ENCODE data around the gene OCIAD1.
"Not testable (repeated sequence)": the region's sequence is repeated elsewhere in the genome, so short reads cannot be mapped to it uniquely, and the experiment has no call there.

OCIAD1 gene

DNA sequence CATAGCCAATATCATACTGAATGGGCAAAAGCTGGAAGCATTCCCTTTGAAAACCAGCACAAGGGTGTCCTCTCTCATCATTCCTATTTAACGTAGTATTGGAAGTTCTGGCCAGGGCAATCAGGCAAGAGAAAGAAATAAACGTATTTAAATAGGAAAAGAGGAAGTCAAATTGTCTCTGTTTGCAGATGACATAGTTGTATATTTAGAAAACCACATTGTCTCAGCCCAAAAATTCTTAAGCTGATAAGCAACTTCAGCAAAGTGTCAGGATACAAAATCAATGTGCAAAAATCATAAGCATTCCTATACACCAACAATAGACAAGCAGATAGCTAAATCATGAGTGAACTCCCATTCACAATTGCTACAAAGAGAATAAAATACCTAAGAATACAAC, 9.5 kb upstream of the OCIAD1 start:
- not testable (repeated sequence) for DNase-seq (ENCODE audit: low spot score)

DNA sequence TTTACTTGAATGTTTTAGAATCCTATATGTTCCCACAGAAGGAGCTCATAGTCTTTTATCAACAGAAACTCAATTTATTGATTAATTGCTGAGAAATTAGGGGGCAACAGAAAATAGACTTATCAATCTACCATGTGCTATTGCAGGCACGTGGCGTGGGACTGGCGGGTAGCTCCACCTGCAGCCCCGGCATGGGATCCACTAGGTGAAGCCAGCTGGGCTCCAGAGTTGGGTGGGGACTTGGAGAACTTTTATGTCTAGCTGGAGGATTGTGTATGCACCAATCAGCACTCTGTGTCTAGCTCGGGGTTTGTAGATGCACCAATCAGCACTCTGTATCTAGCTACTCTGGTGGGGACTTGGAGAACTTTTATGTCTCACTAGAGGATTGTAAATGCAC, 3.3 kb upstream of the OCIAD1 start:
- no peak for DNase-seq (ENCODE audit: low spot score)

DNA sequence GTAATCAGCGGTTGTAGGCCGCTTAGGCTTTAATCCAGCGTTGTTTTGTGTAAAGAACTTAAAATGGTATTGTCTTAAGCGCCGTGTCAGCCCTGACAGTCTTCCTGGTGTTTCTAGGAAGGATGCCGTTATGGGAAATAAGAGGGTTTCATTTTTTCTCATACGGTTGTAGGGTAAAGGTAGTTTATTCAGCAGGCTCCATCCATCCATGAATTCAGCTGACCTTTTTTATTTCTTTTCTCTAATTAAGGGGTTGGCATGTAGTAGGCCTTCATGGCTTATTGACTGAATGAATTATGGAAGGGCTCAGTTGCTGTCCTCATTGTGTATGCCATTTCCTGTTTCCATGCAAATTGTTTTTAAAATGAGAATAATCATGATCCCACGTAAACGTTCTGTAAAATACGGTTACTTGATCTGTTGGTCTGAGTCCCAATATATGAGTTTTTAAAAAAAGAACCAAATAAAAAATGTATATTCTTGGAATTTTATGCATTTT, 693 bp downstream of the OCIAD1 start:
- DNase-seq (ENCODE audit: low spot score), result no peak

DNA sequence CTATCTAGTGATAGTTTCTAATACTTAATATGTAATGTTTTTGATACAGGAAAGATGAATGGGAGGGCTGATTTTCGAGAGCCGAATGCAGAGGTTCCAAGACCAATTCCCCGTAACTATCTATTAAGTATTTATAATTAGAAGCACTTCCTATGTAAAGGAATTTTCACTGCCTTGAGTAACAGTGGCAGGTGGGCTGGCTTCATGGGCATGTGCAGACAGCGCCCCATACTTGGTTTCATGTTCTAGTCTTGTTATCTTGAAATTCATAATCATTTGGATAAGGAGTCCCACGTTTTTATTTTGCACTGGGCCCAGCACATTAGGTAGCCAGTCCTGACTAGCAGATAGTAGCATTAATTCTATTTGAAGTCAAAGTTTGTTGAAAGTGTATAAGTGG, 1.7 kb downstream of the OCIAD1 start:
- DNase-seq (ENCODE audit: low spot score), result no peak

DNA sequence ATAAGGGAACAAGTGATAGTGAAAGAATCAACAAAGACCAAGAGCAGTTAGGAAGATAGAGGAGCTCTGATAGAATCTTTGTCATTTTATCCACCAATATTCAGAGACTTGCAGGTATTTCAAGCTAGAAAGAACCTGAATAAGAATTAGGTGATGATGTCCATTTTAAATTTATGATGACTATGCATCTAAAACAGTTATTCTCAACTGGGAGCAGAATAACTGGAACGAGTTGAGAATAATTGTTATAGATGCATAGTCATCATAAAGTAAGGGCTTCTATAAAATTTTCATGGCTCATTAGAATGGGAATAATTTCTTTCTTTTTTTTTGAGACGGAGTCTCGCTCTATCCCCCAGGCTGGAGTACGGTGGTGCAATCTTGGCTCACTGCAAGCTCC, 5.8 kb downstream of the OCIAD1 start:
- DNase-seq (ENCODE audit: low spot score), result no peak

DNA sequence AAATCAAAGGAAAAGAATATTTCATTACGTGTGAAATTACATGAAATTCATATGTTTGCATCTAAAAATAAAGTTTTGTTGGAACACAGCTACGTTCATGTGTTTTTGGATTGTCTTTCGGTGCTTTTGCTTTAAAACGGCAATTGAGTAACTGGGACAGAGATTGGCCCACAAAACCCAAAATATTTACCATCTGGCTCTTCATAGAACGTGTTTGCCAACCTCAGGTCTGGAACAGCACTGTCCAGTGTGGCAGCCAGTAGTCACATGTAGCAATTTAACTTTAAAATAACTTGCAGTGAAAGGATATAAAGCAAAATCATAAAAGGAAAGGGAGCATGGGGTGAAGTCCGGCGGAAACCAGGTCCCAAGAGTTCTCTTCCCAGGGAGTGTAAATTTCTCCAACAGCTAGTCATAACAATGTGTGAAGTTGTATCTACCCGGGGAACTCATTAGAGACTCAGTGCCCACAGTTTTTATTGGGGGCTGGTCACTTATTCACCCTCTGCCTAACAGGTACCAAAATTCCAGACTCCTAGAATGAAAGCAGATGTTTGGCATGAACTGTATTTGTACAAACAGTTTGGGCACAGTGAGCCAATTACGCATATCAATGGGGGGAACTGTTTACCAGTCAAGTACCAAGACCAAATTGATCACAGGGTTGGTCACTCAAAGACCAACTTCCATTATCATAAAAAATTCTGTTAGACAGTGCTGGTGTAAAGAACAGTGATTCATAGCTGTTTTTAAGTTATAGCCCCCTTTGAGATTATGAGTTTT, 10.3 kb downstream of the OCIAD1 start:
- no peak for DNase-seq (ENCODE audit: low spot score)

DNA sequence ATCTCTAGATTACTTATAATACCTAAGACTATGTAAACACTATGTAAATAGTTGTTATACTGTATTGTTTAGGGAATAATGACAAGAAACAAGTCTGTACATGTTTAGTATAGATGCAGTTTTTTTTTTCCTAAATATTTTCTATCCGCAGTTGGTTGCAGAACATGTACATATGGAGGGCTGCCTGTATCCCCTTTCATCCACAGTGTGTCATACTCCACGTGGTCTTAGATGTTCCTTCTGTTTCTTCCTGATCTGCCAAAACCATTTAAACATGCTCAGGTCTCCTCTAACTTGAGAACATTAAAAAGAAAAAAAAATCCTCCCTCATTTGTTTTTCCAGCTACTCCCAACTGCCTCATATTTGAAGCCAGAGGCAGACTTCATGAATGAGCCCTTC, 14.0 kb downstream of the OCIAD1 start:
- no peak for DNase-seq (ENCODE audit: low spot score)

DNA sequence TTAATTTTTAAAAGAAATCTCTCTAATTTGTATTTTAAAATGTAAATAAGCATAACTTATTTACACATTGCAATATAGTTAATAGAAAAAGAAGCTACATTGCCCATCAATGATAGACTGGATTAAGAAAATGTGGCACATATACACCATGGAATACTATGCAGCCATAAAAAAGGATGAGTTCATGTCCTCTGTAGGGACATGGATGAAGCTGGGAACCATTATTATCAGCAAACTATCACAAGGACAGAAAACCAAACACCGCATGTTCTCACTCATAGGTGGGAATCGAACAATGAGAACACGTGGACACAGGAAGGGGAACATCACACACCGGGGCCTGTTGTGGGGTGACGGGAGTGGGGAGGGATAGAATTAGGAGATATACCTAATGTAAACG, 17.9 kb downstream of the OCIAD1 start:
- DNase-seq (ENCODE audit: low spot score), result not testable (repeated sequence)

DNA sequence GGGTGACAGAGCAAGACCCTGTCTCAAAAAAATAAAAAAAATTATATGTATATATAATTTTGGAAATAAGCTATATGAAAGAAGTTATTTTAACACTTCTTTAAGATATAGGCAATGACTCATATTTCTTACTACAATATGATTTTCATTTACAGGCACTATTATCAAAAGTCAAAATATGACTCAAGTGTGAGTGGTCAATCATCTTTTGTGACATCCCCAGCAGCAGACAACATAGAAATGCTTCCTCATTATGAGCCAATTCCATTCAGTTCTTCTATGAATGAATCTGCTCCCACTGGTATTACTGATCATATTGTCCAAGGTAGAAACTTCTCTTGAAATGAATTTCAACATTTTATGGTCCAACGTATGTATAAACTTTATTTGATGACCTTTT, 20.8 kb downstream of the OCIAD1 start:
- no peak for DNase-seq (ENCODE audit: low spot score)

DNA sequence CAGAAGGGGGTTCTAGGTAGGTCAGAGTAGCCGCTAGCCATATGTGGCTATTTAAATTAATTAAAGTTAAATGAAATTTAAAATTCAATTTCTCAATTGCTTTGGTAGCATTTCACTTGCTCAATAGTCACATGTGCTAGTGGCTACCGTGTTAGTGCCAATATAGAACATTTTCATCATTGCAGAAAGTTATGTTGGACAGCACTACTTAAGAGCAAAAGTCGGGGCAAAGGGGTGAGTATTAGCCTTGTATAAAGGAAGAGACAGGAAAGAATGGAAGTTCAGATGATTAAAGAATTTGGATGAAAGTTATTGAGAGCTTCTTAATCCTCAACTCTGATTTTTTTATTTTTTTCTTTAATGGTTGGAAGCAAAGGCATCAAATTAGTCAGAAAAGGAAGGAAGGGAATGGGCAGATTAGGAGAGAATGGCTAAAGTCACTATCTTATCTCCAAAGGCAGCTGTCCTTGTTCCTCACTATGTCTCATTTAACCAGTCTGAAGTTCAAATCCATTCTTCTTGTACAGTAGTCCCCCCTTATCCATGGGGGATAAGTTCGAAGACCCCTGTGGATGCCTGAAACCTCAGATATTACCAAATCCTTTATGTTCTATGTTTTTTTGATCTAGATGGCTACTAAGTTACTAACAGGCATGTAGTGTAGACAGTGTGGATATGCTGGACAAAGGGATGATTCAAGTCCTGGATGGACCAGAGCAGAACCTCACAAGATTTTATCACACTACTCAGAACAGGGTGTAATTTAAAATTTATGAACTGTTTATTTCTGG, 22.9 kb downstream of the OCIAD1 start:
- DNase-seq (ENCODE audit: low spot score), result no peak

DNA sequence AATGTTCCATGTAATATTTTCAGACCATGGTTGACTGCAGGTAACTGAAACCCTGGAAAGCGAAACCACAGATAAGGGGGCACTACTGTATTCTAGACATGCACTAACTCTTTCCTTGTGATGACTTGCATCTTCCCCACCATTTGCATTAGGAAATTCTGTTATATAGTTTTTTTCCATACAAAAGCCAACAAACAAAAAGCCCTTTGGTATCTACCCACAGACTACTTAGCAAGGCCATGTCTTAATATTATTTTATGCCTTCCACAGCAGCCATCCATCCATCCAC, 23.5 kb downstream of the OCIAD1 start:
- DNase-seq (ENCODE audit: low spot score), result no peak

DNA sequence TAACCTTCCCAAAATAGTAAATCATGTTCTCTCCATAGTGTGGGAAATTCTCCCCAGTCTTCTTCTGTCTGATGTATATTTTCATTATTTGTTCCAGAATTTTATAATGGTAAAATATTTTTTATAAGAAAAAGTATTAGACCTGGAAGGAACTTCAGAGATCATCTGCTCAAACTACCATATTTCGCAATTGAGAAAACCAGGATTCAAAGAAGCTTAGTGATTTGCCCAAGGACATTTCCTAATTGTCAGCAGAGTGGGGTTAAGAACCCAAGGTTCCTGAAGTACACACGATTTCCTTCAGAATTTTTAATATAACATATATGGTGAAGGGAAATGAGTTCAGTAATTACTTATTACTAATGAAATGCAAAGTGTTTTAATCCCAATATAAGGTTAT, 24.1 kb downstream of the OCIAD1 start:
- no peak for DNase-seq (ENCODE audit: low spot score)

DNA sequence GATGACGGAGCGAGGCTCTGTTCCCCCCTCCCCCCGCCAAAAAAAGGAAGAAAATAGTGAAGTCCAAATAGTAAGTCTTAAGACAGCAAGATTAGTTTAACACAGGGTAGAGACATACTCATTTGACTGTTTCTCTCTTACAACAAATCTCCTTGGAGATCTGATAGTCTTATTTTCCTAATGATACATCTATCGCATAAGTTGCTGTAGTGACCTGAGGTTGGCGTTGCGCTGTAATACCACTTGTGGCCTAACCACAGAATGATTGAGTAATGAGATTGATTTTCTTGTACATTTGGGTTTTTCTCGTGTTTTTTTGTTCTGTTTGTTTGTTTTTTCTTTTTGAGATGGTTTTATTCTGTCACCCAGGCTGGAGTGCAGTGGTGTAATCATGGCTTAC, 27.2 kb downstream of the OCIAD1 start:
- DNase-seq (ENCODE audit: low spot score), result no peak

DNA sequence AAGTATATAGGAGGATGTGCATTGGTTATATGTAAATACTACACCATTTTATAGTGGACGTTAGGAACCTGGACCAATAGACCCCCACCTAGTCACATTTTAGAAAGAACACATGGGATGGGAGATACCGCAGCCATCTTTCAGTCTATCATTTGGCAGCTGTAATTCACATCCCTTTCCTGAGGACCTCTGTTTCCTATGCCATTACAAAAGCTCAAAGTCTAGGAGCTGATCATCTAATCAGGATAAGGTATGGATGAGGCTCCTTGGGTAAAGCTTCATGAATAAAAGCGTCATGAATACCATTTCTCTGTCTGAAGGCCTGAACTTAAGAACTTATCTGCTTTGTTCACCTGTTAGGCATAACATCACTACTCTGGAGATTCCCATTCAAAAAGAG, 31.1 kb downstream of the OCIAD1 start:
- DNase-seq (ENCODE audit: low spot score), result no peak

DNA sequence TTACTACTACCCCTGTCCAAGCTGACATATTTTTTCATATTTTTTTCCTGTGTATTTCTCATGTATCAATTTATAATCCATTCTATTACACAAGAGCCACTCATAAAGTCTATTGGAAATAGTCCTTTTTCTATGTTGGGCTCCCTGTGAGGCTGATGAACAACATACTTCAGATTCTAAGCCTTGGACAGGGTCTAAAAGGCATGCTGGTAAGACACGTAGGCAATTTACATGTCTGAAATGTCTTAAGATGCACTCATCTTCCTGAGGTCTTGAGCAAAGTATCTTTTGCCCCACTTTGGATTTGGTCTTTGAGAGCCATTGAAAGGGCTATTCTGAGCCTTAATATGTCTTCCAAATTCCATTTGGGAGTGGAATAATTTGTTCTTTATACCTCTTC, 31.8 kb downstream of the OCIAD1 start:
- no peak for DNase-seq (ENCODE audit: low spot score)

DNA sequence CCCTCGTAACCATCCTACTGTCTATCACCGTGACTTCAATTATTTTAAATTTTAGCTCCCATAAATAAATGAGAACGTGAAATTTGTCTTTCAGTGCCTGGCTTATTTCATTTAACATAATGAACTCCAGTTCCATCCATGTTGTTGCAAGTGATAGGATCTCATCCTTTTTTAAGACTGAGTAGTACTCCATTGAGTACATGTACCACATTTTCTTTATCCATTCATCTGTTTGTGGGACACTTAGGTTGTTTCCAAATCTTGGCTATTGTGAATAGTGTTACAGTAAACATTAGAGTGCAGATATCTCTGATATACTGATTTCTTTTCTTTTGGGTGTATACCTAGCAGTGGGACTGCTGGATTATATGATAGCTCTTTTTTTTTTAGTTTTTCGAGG, 32.8 kb downstream of the OCIAD1 start:
- no peak for DNase-seq (ENCODE audit: low spot score)

DNA sequence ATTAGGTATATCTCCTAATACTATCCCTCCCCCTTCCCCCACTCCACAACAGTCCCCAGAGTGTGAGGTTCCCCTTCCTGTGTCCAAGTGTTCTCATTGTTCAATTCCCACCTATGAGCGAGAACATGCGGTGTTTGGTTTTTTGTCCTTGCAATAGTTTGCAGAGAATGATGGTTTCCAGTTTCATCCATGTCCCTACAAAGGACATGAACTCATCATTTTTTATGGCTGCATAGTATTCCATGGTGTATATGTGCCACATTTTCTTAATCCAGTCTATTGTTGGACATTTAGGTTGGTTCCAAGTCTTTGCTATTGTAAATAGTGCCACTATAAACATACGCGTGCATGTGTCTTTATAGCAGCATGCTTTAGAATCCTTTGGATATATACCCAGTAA, 33.8 kb downstream of the OCIAD1 start:
- DNase-seq (ENCODE audit: low spot score), result not testable (repeated sequence)

DNA sequence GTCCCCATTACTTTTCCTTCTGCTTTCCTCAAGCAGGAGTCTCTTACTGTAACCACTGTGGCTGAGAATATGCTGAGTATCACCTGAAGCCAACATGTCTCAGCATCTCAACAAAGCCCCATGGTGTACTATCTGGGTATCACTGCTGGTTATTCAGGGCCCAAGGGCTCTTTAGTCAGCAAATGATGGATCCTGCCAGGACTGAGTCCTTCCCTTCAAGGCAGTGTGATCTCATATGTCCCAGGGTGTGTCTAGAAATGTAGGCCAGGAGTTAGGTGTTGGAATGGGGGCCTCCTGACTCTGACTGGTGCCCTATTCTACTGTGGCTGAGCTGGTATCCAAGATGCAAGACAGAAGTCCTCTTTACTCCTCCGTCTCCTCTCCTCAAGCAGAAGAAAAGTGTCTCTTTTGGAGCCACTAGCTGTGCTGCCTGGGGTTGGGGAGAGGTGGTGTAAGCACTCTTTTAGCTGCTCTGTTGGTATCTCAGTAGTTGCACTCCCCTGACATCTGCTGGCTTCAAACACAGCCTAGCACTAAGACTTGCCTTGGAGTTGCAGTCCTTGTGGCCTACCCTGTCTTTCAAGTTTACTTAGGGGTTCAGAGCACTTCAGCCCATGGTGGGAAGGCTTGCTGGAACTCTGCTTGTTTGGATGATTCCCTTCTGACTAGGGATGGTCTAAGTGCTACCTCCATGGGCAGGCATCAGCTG, 47.1 kb downstream of the OCIAD1 start:
- DNase-seq (ENCODE audit: low spot score), result no peak

DNA sequence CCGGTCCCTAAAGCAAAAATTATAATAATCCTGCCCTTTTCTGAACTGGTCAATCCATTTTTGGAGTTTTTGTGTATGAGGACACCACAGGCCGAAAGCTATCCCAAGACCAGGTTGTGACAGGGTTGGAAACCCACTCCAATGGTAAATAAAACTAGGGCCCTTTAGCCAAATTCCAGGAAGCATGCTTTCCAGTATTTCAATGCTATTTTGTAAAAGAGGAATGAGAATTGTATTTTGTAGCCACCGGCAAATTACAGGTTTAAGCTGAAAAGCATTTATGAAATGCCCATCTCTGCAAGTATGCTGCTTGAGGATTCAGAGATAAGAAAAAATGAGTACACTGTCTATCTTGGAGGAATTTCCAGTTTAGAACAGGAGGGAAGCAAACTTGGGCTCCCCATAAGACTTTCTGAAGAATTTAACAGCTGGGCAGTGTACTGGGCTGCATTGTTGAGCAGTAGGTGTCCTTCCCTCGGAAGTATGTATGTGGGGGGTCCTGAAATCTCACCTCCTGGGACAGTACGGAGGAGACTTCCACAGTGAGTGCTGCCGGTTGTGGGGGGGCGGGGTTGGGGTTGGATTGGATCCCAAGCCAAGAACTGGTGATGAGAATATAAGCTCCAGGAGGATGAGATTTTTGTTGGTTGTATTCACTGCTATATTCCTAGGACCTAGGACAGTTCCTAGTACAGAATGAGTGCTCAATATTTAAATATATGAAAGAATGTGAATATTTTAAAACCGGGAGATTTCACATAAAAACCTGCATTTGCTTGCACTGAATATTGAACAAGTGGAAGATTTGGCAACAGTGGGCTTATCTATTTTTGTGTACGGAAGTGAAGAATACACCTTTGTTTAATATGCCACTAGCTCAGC, 48.9 kb downstream of the OCIAD1 start:
- DNase-seq (ENCODE audit: low spot score), result no peak

DNA sequence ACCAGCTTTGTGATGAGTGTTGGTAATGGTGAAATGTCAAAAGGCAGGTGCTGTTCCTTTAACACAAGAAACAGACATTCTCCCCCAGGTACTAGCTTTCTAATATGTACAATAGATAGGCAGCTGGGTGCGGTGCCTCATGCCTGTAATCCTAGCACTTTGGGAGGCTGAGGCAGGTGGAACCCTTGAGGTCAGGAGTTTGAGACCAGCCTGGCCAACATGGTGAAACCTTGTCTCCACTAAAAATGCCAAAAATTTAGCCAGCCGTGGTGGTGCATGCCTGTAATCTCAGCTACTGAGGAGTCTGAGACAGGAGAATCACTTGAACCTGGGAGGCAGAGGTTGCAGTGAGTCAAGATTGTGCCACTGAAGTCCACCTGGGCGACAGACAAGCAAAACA, 50.8 kb downstream of the OCIAD1 start:
- DNase-seq (ENCODE audit: low spot score), result not testable (repeated sequence)

DNA sequence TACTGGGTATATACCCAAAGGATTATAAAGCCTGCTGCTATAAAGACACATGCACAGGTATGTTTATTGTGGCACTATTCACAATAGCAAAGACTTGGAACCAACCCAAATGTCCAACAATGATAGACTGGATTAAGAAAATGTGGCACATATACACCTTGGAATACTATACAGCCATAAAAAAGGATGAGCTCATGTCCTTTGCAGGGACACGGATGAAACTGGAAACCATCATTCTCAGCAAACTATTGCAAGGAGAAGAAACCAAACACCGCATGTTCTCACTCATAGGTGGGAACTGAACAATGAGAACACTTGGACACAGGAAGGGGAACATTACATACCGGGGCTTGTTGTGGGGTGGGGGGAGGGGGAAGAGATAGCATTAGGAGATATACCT, 58.9 kb downstream of the OCIAD1 start:
- not testable (repeated sequence) for DNase-seq (ENCODE audit: low spot score)

DNA sequence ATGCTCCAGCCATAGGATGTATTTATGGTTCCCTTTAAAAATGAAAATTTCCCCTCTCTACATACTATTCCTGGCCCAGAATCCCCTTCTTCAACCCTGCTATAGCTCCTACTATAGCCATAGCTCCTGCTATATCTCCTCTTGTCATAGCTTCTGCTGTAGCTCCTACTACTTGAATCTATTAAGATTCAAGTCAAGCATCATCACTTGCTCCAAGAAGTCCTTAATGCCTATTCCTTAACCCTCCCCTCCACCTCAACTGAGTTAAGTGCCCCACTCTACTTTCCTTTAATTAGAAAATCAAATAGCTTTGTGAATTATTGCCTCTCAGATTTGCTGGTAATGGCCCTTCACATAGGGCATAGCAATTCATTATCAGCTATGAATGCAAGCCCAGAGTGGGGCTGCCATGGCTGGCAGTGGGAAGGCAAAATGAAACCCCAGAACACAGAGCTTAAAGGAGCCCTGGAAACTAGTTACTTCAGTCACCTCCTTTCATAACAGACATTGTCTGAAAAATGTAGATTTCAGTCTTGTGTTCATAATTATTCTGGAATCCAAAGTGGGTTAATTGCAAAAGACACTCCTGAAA, 60.2 kb downstream of the OCIAD1 start:
- DNase-seq (ENCODE audit: low spot score), result no peak
